GM23248 (cell line): ENCODE measurements around the gene CHN1. TPM values are rescaled to one million over a fixed set of nuclear protein-coding genes. Genes with fewer than 3 reads are reported as not detected.

ENCODE experiments used
- DNase-seq: peaks from one replicate; pipeline ENCODE4 v3.0.0-alpha.2; 2015
- H2AFZ ChIP-seq: fragments of 200-600 bp; sonication (generic); 2 replicates; pipeline ENCODE4 v1.6.1; 2016; ENCODE audit warnings: antibody characterized with exemption
- H3F3A ChIP-seq: fragments of 200-600 bp; sonication (generic); 2 replicates; pipeline ENCODE4 v1.6.1; 2016; ENCODE audit warnings: mild to moderate bottlenecking, antibody characterized with exemption, mixed run types; ENCODE audit not compliant: insufficient read depth
- H3K27ac ChIP-seq: fragments of 200-600 bp; sonication (generic); 2 replicates; pipeline ENCODE4 v1.5.1; 2016; ENCODE audit warnings: mild to moderate bottlenecking
- H3K27me3 ChIP-seq: fragments of 200-600 bp; sonication (generic); replicated peaks from 2 replicates; pipeline ENCODE4 v1.6.1; 2016; ENCODE audit warnings: mild to moderate bottlenecking; ENCODE audit not compliant: insufficient read depth
- H3K36me3 ChIP-seq: fragments of 200-600 bp; sonication (generic); 2 replicates; pipeline ENCODE4 v1.6.1; 2016; ENCODE audit warnings: low read depth, mild to moderate bottlenecking
- H3K4me1 ChIP-seq: fragments of 200-600 bp; sonication (generic); 2 replicates; pipeline ENCODE4 v1.6.1; 2016; ENCODE audit warnings: mild to moderate bottlenecking; ENCODE audit not compliant: insufficient read depth
- H3K4me2 ChIP-seq: fragments of 200-600 bp; sonication (generic); one replicate; pipeline ENCODE4 v1.6.1; 2016; ENCODE audit warnings: mild to moderate bottlenecking; ENCODE audit not compliant: unreplicated experiment
- H3K4me3 ChIP-seq: fragments of 200-600 bp; sonication (generic); 2 replicates; pipeline ENCODE4 v1.5.1; 2016; ENCODE audit warnings: mild to moderate bottlenecking
- H3K79me2 ChIP-seq: fragments of 200-600 bp; sonication (generic); 2 replicates; pipeline ENCODE4 v1.6.1; 2016; ENCODE audit warnings: mild to moderate bottlenecking; ENCODE audit not compliant: insufficient read depth
- H3K9ac ChIP-seq: fragments of 200-600 bp; sonication (generic); 2 replicates; pipeline ENCODE4 v1.6.1; 2016; ENCODE audit warnings: mild to moderate bottlenecking
- H3K9me2 ChIP-seq: fragments of 200-600 bp; sonication (generic); 2 replicates; pipeline ENCODE4 v1.6.1; 2016; ENCODE audit warnings: mixed run types, mild to moderate bottlenecking, moderate library complexity; ENCODE audit not compliant: insufficient read depth
- H3K9me3 ChIP-seq: fragments of 200-600 bp; sonication (generic); one replicate; pipeline ENCODE4 v1.6.1; 2017; ENCODE audit warnings: low read depth
- H4K20me1 ChIP-seq: fragments of 200-600 bp; sonication (generic); 2 replicates; pipeline ENCODE4 v1.6.0; 2016; ENCODE audit not compliant: insufficient read depth
- EZH2 ChIP-seq: fragments of 200-600 bp; sonication (generic); IDR thresholded peaks from 2 replicates; pipeline ENCODE4 v1.6.1; 2018; ENCODE audit warnings: antibody characterized with exemption, mild to moderate bottlenecking; ENCODE audit not compliant: insufficient read depth, poor library complexity, severe bottlenecking
- EZH2phosphoT487 ChIP-seq: fragments of 200-600 bp; sonication (generic); IDR thresholded peaks from 2 replicates; pipeline ENCODE4 v1.6.1; 2018; ENCODE audit warnings: antibody characterized with exemption, moderate library complexity, mild to moderate bottlenecking, low read depth; ENCODE audit not compliant: insufficient read depth
- WGBS, 2 experiments: methylation state at CpG; one replicate each; pipeline ENCODE4 v1.1.6; 2015 to 2017; ENCODE audit warnings: low lambda C conversion rate in 2 of 2, low coverage in 1 of 2; ENCODE audit errors: missing lambda C conversion rate in 2 of 2; 5-methylcytosine and 5-hydroxymethylcytosine counted together
- in situ Hi-C: fragments of 300-500 bp; cut with MboI; formaldehyde crosslinking; loops from 2 replicates; pipeline ENCODE4 v1.15.0; 2020
- polyA plus RNA-seq: library from polyadenylated mRNA; unstranded; fragments of >200 nt; fragmentation: Nextera tagmentation; extraction: Ambion mirVana; gene quantifications from 2 replicates; pipeline ENCODE4 v1.2.1, GENCODE V29; 2016
- total RNA-seq: library from RNA; depleted of rRNA; stranded (reverse); fragments of >200 nt; shearing (Covaris generic); gene quantifications from 2 replicates; pipeline ENCODE4 v1.2.3, GENCODE V29; 2014

Gene CHN1
- total and polyA plus RNA-seq, 2 experiments from 2014 or later = 115 to 130 TPM

DNA sequence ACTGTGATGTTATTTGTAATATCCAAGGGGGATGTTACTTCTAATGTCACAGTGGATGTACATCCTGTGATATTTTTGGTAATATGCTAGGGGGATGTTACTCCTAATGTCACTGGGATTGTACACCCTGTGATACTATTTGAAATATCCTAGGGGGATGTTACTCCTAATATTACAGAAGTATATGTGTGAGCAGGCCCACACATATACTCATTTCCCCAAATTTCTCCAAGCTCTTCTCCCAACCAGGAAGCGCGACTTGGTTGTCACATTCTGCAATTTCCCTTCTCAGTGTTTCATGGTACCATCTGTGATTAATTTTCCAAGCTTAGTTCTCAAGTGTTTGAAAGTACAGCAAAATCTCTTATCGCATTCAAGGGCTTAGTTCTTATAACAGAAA lies 29.5 kb upstream of the CHN1 start:
- no peaks in the 10 kb centered on the region for H3F3A ChIP-seq
- H3K4me2 ChIP-seq = no peak overlapping the region
- no peak overlapping the region for H3K4me3 ChIP-seq
- no peaks in the 10 kb centered on the region for H3K27me3 ChIP-seq
- WGBS, 2 experiments = 95 to 97% methylated on average over 3 of the region's 3 CpGs
- no peak overlapping the region for H2AFZ ChIP-seq
- no peak overlapping the region for H3K27ac ChIP-seq
- H3K9ac ChIP-seq = no peak overlapping the region
- H3K79me2 ChIP-seq = no peaks in the 10 kb centered on the region
- H4K20me1 ChIP-seq = no peaks in the 10 kb centered on the region
- H3K9me3 ChIP-seq = no peaks in the 10 kb centered on the region
- no peak for DNase-seq
- TF ChIP-seq EZH2 = no peak
- TF ChIP-seq EZH2phosphoT487 = no peak
- no peaks in the 10 kb centered on the region for H3K9me2 ChIP-seq
- in situ Hi-C loops = no loop called here
- H3K36me3 ChIP-seq = no peaks in the 10 kb centered on the region
- no peaks in the 10 kb centered on the region for H3K4me1 ChIP-seq

DNA sequence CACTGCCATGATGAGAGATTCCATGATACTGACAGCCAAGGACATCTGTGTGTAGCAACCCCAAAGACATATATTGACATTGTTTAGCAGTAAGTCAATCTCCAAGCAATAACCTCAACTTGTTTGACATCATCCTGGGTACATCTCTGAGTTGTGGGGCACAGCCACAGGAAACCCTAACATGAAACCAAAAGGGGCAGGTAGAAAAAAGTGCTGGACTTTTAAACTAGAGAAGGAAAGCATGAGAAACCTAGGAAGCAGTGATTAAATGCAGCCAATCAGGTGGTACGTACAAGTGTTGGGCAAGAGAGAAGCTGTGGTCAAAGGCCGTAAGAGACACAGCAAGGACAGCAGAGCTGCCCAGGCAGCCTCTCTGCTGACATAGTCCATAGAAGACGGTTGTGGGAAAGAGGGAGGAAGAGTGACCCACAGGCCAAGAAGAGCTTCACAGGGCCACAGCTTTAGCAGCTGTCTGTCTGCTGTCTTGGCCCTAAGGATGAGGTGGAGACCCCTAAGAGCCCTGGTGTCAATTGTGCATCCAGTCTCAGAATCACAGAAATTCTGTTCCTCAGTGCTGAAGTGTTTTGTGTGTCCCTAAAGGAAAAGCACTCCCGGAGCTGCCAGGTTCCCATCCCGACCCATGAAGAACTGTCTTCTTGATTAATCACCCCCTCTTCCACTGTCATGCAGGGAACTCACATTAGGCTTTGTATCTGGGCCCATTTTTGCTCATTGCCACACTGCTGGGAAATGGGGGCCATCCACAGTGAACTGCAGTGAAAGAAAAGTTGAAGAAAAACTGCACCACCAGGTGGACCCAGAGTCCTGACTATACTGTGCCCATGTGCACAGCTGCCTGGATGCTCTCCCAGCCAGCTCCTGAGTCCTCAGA lies 25.4 kb upstream of the CHN1 start:
- Histone ChIP-seq H3K4me3 (no peak overlapping the region), H3K9me3 (no peaks in the 10 kb centered on the region), H3F3A (no peaks in the 10 kb centered on the region; the same call in 1 of the 2 replicates), H3K4me2 (no peak overlapping the region), H2AFZ (no peak overlapping the region), H4K20me1 (no peaks in the 10 kb centered on the region), H3K36me3 (no peaks in the 10 kb centered on the region), H3K79me2 (no peaks in the 10 kb centered on the region), H3K27me3 (no peaks in the 10 kb centered on the region), H3K9ac (no peak overlapping the region), H3K4me1 (no peaks in the 10 kb centered on the region), H3K9me2 (no peaks in the 10 kb centered on the region), H3K27ac (no peak overlapping the region)
- TF ChIP-seq EZH2phosphoT487 = no peak
- TF ChIP-seq EZH2 = no peak
- DNase-seq = peak; percentile 67
- WGBS, 2 experiments = 63 to 66% methylated on average over 5 of the region's 5 CpGs
- in situ Hi-C loops = no loop called here

DNA sequence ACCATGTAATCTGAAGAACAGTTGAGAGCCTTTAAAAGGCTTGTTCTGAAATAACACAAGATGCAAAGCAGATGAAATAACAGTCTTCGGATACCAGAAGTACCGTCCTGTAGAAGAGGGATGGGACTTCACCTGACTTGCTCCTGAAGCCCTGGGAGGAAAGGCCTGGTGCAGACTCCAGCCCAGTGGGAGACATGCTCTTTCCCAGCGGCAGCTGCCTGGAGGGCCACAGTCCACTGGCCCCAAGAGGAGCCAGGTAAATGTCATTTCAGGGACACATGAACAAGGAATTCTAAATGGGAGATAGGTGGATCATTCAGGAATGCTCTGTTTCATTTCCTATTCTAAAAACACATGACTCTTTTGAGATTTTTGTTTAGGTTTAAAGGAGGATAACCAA lies 22.6 kb upstream of the CHN1 start:
- Histone ChIP-seq H3K4me2 (no peak overlapping the region), H2AFZ (no peak overlapping the region), H3K79me2 (no peaks in the 10 kb centered on the region), H3K27me3 (no peaks in the 10 kb centered on the region), H3F3A (no peaks in the 10 kb centered on the region; the same call in 1 of the 2 replicates), H3K9ac (no peak overlapping the region), H4K20me1 (no peaks in the 10 kb centered on the region), H3K4me1 (no peaks in the 10 kb centered on the region), H3K9me3 (no peaks in the 10 kb centered on the region), H3K27ac (no peak overlapping the region), H3K9me2 (no peaks in the 10 kb centered on the region), H3K4me3 (no peak overlapping the region), H3K36me3 (no peaks in the 10 kb centered on the region)
- in situ Hi-C loops = no loop called here
- TF ChIP-seq EZH2phosphoT487 (no peak), EZH2 (no peak)
- DNase-seq = no peak
- WGBS, 2 experiments = 78 to 83% methylated on average over 3 of the region's 3 CpGs

DNA sequence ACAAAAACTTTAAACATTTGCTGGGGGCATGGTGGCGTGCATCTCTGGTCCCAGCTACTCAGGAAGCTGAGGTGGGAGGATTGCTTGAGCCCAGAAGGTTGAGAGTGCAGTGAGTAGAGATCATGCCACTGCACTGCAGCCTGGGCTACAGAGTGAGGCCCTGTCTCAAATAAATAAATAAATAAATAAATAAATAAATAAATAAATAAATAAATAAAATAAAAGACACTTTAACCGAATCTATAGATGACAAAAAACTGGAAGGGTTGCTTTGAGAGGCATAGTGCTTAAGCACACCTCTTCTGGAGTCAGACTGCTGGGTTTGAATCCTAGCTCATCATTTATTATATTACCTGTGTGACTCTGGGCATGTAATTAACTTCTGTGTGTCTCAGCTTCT lies 21.2 kb upstream of the CHN1 start:
- no peaks in the 10 kb centered on the region for H3K36me3 ChIP-seq
- in situ Hi-C loops = no loop called here
- WGBS, 2 experiments = 43 to 45% methylated on average over 2 of the region's 2 CpGs

More for the DNA sequence above, 21.2 kb upstream of the CHN1 start:
- H2AFZ ChIP-seq = no peak overlapping the region
- no peak overlapping the region for H3K9ac ChIP-seq
- TF ChIP-seq EZH2 = no peak
- no peak for TF ChIP-seq EZH2phosphoT487
- H3K27ac ChIP-seq = no peak overlapping the region
- no peaks in the 10 kb centered on the region for H3K79me2 ChIP-seq
- H3K27me3 ChIP-seq = no peaks in the 10 kb centered on the region
- H3K4me3 ChIP-seq = no peak overlapping the region
- DNase-seq = no peak
- H3F3A ChIP-seq = no peaks in the 10 kb centered on the region; the same call in 1 of the 2 replicates
- no peaks in the 10 kb centered on the region for H4K20me1 ChIP-seq
- no peaks in the 10 kb centered on the region for H3K9me3 ChIP-seq
- H3K9me2 ChIP-seq = no peaks in the 10 kb centered on the region
- H3K4me2 ChIP-seq = no peak overlapping the region
- no peaks in the 10 kb centered on the region for H3K4me1 ChIP-seq
